Heart left ventricle (tissue), 13 donors: ENCODE data around the gene KNDC1.

Experiments
- POLR2A ChIP-seq, 2 donors: fragments of 450-650 bp; IDR thresholded peaks; one replicate each; pipeline ENCODE4 v1.6.1; 2017; ENCODE audit warnings: antibody characterized with exemption in 2 of 2, mild to moderate bottlenecking in 2 of 2, moderate library complexity in 2 of 2
- TF ChIP-seq, protein P1 (sequence below), 12 donors: fragments of 200-600 bp; sonication (generic) in 4 of 12; IDR thresholded peaks; one replicate each; pipeline versions ENCODE4 v1.5.0 to v1.8.0; 2018 to 2022; ENCODE audit warnings: antibody characterized with exemption in 12 of 12, mild to moderate bottlenecking in 5 of 12
- donor health status: ischemic (EF 13 %, LVEDD 7.1; RV severe dilation, severe dysfunction).
- donor health status: DM: no; HTN: yes; CAD: no.
- donor health status: DM: no; HTN: no; CAD: no.
- donor health status: ischemic (EF 25% LVEDD 6.9; RV normal size, moderate dysfunction).
- donor health status: ischemic (EF 25% LVEDD 5.7; RV mildly dilated, moderate dysfunction).
- donor health status: ischemic (EF 35%, LVEDD 5.7; RV mildly dilated, moderate dysfunction).
- donor health status: nonischemic (EF 11% LVEDD 7.7; RV severe dilation, severe dysfunction).
- donor health status: DM: yes; HTN: yes; CAD: no.
- donor health status: PGD.
- donor health status: ischemic (EF 29% LVEDD 5.4; RV normal size, mild dysfunction).
- donor health status: nonischemic (EF 23%, LVEDD 6.1; RV moderate dilation, normal function).

DNA sequence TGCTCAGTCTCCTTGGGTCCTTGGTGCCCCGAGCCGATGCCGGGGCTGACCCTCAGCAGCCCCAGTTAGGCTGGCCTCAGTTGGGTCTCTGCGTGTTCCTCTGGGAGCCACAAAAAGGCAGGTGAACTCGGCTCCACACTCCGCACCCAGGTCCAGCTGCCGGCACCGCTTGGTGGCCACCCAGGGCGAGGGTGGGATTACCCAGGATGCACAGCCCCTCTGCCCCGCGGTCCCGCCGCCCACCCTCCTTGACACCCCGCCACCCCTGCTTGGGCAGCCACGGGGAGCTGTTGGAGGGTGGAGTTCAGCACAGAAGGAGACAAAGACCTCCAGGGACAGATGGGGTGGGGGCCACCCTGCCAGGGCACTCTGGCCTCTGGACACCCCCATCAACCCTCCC is 95.3 kb downstream of the KNDC1 start:
- TF ChIP-seq, protein P1, sequence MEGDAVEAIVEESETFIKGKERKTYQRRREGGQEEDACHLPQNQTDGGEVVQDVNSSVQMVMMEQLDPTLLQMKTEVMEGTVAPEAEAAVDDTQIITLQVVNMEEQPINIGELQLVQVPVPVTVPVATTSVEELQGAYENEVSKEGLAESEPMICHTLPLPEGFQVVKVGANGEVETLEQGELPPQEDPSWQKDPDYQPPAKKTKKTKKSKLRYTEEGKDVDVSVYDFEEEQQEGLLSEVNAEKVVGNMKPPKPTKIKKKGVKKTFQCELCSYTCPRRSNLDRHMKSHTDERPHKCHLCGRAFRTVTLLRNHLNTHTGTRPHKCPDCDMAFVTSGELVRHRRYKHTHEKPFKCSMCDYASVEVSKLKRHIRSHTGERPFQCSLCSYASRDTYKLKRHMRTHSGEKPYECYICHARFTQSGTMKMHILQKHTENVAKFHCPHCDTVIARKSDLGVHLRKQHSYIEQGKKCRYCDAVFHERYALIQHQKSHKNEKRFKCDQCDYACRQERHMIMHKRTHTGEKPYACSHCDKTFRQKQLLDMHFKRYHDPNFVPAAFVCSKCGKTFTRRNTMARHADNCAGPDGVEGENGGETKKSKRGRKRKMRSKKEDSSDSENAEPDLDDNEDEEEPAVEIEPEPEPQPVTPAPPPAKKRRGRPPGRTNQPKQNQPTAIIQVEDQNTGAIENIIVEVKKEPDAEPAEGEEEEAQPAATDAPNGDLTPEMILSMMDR (IDR thresholded peaks at IDR 0.05) = no peak
- no peak for TF ChIP-seq POLR2A (IDR thresholded peaks at IDR 0.05)
